ENCODE results near the gene GALNT1.

The GALNT1 gene

GRCh38 chr18:35564795-35565453 lies 16.6 kb upstream of the GALNT1 start:
- no peaks in the 10 kb centered on the region for H3K4me1 ChIP-seq (ENCODE audit: low read depth, poor library complexity, severe bottlenecking)
- H3K79me2 ChIP-seq (ENCODE audit: insufficient read depth, low read depth) = no peaks in the 10 kb centered on the region
- no peaks in the 10 kb centered on the region for H3K27me3 ChIP-seq (ENCODE audit: insufficient read depth, low read depth)
- H2AFZ ChIP-seq (ENCODE audit: low read depth) = no peak overlapping the region
- H3K4me3 ChIP-seq (IDR thresholded peaks at IDR 0.05; ENCODE audit: insufficient read depth, low read depth, low read length) = no peak overlapping the region
- no peak overlapping the region for H3K9ac ChIP-seq
- no peak for TF ChIP-seq CTCF (conservative IDR thresholded peaks at IDR 0.05; ENCODE audit: low read depth, low read length)
- no peak overlapping the region for H3K27ac ChIP-seq
- H3K4me2 ChIP-seq = no peak overlapping the region
- H3K36me3 ChIP-seq (ENCODE audit: insufficient read depth) = no peaks in the 10 kb centered on the region
- no peaks in the 10 kb centered on the region for H4K20me1 ChIP-seq (ENCODE audit: insufficient read depth)

DNA sequence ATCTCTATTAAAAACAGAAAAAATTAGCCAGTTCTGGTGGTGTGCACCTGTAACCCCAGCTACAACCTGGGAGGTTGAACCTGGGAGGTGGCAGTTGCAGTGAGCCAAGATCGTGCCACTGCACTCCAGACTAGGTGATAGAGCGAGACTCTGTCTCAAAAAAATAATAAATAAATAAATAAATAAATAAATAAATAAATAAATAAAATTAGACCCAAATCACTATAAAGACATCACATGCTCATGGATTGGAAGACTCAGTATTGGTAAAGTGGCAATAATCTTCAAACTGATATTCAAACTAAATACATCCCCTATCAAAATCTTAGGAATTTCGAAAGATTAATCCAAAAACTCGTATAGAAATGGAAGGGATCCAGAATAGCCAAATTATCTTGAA lies 15.5 kb upstream of the GALNT1 start:
- no peak overlapping the region for H3K9ac ChIP-seq
- H2AFZ ChIP-seq (ENCODE audit: low read depth) = no peak overlapping the region
- no peaks in the 10 kb centered on the region for H3K27me3 ChIP-seq (ENCODE audit: insufficient read depth, low read depth)
- no peaks in the 10 kb centered on the region for H3K79me2 ChIP-seq (ENCODE audit: insufficient read depth, low read depth)
- no peak overlapping the region for H3K4me3 ChIP-seq (IDR thresholded peaks at IDR 0.05; ENCODE audit: insufficient read depth, low read depth, low read length)
- no peaks in the 10 kb centered on the region for H3K36me3 ChIP-seq (ENCODE audit: insufficient read depth)
- no peaks in the 10 kb centered on the region for H4K20me1 ChIP-seq (ENCODE audit: insufficient read depth)
- H3K4me2 ChIP-seq = no peak overlapping the region
- no peaks in the 10 kb centered on the region for H3K4me1 ChIP-seq (ENCODE audit: low read depth, poor library complexity, severe bottlenecking)
- no peak for TF ChIP-seq CTCF (conservative IDR thresholded peaks at IDR 0.05; ENCODE audit: low read depth, low read length)
- no peak overlapping the region for H3K27ac ChIP-seq

- H3K9ac ChIP-seq = no peak overlapping the region
- no peak for TF ChIP-seq CTCF (conservative IDR thresholded peaks at IDR 0.05; ENCODE audit: low read depth, low read length)
- no peaks in the 10 kb centered on the region for H3K36me3 ChIP-seq (ENCODE audit: insufficient read depth)
- no peaks in the 10 kb centered on the region for H3K27me3 ChIP-seq (ENCODE audit: insufficient read depth, low read depth)
- no peak overlapping the region for H3K4me3 ChIP-seq (IDR thresholded peaks at IDR 0.05; ENCODE audit: insufficient read depth, low read depth, low read length)
- no peak overlapping the region for H3K4me2 ChIP-seq
- H3K4me1 ChIP-seq (ENCODE audit: low read depth, poor library complexity, severe bottlenecking) = peaks cover 9% of the 10 kb centered on the region
- no peaks in the 10 kb centered on the region for H4K20me1 ChIP-seq (ENCODE audit: insufficient read depth)
- no peak overlapping the region for H2AFZ ChIP-seq (ENCODE audit: low read depth)
- H3K27ac ChIP-seq = no peak overlapping the region
- no peaks in the 10 kb centered on the region for H3K79me2 ChIP-seq (ENCODE audit: insufficient read depth, low read depth)
These were observed 11.4 kb upstream of the GALNT1 start for GRCh38 chr18:35570182-35570581.

DNA sequence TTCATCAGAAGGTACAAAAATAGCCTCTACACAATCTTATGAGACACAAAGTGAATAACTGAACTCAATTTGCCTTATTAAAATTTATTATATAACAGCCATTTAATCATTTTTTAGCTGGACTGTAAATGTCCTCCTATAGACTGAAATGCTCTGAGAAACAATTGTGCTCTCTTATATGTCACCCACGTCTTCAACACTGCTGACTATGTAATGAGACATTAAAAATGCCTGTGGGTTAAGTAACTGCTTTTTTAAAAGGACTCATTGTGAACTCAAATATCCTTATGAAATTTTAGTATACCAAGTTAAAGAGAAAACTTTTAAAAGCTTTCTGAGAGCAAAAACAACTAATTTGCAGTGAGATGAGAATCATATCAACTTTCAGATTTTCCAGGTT lies 10.4 kb upstream of the GALNT1 start:
- no peak overlapping the region for H3K27ac ChIP-seq
- no peak overlapping the region for H3K4me3 ChIP-seq (IDR thresholded peaks at IDR 0.05; ENCODE audit: insufficient read depth, low read depth, low read length)
- no peak overlapping the region for H3K9ac ChIP-seq
- no peaks in the 10 kb centered on the region for H3K79me2 ChIP-seq (ENCODE audit: insufficient read depth, low read depth)
- peaks cover 16% of the 10 kb centered on the region for H3K4me1 ChIP-seq (ENCODE audit: low read depth, poor library complexity, severe bottlenecking)
- no peaks in the 10 kb centered on the region for H3K36me3 ChIP-seq (ENCODE audit: insufficient read depth)
- H3K27me3 ChIP-seq (ENCODE audit: insufficient read depth, low read depth) = no peaks in the 10 kb centered on the region
- H3K4me2 ChIP-seq = no peak overlapping the region
- H4K20me1 ChIP-seq (ENCODE audit: insufficient read depth) = no peaks in the 10 kb centered on the region
- no peak for TF ChIP-seq CTCF (conservative IDR thresholded peaks at IDR 0.05; ENCODE audit: low read depth, low read length)
- no peak overlapping the region for H2AFZ ChIP-seq (ENCODE audit: low read depth)

Data from KMS-11 (cell line).